ENCODE measurements around the gene RALB. TPM values are rescaled to one million over a fixed set of nuclear protein-coding genes. Genes with fewer than 3 reads are reported as not detected.

RALB gene
- total RNA-seq, 6 experiments from 2014 or later = 60.1 to 72.5 (median 69.2) TPM

DNA sequence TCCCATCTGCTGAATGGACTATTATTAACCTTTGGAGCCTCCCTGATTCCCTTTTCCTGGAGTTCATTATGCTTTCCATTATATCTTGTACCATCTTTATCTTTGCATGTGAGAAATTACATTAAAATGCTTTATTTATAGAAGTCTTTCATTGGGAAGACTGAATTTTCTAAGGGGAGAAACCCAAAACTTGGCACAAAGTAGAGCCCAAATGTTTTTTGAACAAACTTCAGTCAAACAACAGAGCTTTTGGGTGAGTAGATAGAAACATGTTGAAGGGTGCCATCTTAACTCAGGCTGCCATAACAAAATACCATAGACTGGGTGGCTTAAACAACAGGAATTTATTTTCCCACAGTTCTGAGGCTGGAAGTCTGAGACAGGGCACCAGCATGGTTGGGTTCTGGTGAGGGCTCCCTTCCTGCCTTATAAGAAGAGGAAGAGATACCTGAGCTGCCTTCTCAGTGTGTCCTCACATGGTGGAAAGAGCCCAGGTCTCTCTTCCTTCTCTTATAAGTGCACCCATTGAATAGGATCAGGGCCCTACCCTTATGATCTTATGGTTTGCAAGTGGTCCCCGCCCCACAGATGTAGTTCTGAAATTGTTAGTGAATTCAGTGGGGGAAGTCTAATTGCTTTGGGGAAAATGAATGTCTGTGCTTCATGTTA, 19.2 kb downstream of the RALB start:
- TF ChIP-seq, protein P1, sequence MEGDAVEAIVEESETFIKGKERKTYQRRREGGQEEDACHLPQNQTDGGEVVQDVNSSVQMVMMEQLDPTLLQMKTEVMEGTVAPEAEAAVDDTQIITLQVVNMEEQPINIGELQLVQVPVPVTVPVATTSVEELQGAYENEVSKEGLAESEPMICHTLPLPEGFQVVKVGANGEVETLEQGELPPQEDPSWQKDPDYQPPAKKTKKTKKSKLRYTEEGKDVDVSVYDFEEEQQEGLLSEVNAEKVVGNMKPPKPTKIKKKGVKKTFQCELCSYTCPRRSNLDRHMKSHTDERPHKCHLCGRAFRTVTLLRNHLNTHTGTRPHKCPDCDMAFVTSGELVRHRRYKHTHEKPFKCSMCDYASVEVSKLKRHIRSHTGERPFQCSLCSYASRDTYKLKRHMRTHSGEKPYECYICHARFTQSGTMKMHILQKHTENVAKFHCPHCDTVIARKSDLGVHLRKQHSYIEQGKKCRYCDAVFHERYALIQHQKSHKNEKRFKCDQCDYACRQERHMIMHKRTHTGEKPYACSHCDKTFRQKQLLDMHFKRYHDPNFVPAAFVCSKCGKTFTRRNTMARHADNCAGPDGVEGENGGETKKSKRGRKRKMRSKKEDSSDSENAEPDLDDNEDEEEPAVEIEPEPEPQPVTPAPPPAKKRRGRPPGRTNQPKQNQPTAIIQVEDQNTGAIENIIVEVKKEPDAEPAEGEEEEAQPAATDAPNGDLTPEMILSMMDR (IDR thresholded peaks at IDR 0.05) = no peak
- no peak for DNase-seq
- H3K4me1 Mint-ChIP-seq (ENCODE audit: low read depth) = peaks cover 29% of the 10 kb centered on the region
- H3K9me3 Mint-ChIP-seq = no peaks in the 10 kb centered on the region; the same call in 1 of the 2 replicates
- H3K36me3 Mint-ChIP-seq (ENCODE audit: low read depth) = peaks cover 40% of the 10 kb centered on the region
- no peak overlapping the region for H3K4me3 Mint-ChIP-seq
- no peak overlapping the region for H3K27ac Mint-ChIP-seq
- no peaks in the 10 kb centered on the region for H3K27me3 Mint-ChIP-seq (ENCODE audit: insufficient read depth)

DNA sequence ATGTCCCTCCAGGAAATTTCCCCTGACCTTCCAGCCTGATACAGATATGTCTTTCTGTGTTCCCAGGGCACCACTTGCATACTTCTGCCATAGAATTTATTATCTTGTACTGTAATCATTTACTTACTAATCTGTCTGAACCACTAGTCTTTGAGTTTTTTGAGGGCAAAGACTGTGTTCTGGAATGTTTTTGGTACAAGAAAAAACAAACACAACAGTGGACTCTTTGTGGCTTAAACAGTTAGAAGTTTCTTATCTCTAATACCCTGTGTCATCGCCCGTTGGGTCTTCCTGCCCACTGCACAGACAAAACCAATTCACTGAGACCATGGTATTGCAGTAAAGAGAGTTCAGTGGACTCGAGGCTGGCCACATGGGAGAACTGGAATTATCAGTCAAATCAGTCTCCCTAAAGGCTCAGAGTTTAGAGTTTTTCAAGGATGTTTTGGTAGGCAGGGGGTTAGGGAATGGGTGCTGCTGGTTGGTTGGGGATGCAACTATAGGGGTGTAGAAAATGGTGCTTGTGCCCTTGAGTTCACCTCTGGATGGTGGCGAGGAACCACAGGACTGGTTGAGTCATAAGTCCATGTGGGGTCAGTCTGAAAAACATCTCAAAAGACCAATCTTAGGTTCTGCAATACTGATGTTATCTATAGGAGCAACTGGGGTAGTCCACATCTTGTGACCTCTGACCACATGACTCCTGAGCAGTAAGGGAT, 20.3 kb downstream of the RALB start:
- peaks cover 33% of the 10 kb centered on the region for H3K36me3 Mint-ChIP-seq (ENCODE audit: low read depth)
- TF ChIP-seq, protein P1 (IDR thresholded peaks at IDR 0.05) = no peak
- no peaks in the 10 kb centered on the region; the same call in 1 of the 2 replicates for H3K9me3 Mint-ChIP-seq
- no peak overlapping the region for H3K4me3 Mint-ChIP-seq
- no peak for DNase-seq
- no peaks in the 10 kb centered on the region for H3K27me3 Mint-ChIP-seq (ENCODE audit: insufficient read depth)
- peaks cover 24% of the 10 kb centered on the region for H3K4me1 Mint-ChIP-seq (ENCODE audit: low read depth)
- H3K27ac Mint-ChIP-seq = no peak overlapping the region

DNA sequence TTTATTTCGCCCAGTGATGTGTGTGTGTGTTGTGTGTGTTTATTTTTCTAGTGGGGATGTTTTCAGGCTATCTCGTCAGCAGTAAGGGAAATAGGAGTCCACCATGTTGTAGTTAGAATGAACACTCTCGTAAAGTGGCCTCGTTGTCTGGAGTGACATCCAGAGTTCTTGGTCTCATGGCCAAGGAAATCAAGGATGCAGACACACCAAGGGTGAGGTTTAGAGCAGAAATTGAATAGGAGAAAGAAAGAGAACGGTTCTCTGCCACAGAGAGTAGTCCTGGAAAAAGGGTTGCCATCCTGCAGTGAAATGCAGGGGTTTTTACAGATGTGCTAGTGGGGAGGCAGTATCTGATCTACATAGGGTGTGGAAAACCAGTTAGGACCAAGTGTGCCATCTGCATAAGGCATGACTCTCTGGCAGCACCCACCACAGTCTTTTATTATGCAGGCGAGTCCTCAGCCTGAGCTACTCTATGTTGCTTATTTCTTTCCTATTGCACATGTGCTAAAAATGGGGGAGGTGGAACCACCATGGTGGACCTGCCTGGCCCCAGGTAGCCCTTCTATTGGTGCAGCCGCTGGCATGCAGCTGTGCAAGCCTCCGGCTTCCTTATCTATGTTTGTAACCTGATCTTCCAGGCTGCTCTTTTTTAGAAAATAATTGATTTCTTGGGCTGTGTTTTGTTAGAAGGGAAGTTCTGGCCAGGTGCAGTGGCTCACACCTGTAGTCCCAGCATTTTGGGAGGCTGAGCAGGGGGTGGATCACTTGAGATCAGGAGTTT, 23.2 kb downstream of the RALB start:
- H3K27me3 Mint-ChIP-seq (ENCODE audit: insufficient read depth) = no peaks in the 10 kb centered on the region; the same call in 1 of the 2 replicates
- H3K36me3 Mint-ChIP-seq (ENCODE audit: low read depth) = peaks cover 33% of the 10 kb centered on the region
- TF ChIP-seq, protein P1 (IDR thresholded peaks at IDR 0.05) = no peak
- no peak overlapping the region for H3K4me3 Mint-ChIP-seq
- peaks cover 24% of the 10 kb centered on the region for H3K4me1 Mint-ChIP-seq (ENCODE audit: low read depth)
- no peak for DNase-seq
- H3K27ac Mint-ChIP-seq = no peak overlapping the region
- no peaks in the 10 kb centered on the region; the same call in 1 of the 2 replicates for H3K9me3 Mint-ChIP-seq

DNA sequence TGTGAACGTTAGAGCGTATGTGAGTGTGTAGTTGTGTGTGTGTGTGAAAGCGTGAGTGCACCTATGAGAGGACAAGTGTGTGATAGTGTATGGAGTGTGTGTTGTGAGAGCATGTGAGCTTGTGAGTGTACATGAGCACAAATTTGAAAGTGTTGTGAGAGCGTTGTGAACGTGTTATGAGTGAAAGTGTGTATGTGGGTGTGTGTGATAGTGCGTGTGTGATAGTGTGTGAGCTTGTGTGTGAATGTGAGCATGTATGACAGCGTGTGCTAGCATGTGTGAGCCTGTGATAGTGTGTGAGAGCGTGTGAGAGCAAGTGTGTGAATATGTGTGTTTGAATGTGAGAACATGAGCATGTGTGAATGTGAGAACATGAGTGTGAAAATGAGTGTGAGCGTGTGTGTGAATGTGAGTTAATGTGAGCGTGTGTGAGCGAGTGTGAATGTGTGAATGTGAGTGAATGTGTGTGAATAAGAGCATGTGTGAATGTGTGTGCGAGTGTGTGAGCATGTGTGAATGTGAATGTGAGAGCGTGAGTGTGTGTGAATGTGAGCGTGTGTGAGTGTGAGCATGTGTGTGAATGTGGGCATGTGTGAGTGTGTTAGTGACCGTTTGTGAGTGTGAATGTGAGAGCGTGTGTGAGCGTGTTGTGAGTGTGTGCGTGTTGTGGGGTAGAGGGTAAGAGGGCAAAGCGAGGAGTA, 25.0 kb downstream of the RALB start:
- Mint-ChIP-seq H3K36me3 (ENCODE audit: low read depth) (peaks cover 34% of the 10 kb centered on the region), H3K9me3 (no peaks in the 10 kb centered on the region; the same call in 1 of the 2 replicates), H3K4me3 (no peak overlapping the region), H3K4me1 (ENCODE audit: low read depth) (peaks cover 8% of the 10 kb centered on the region), H3K27me3 (ENCODE audit: insufficient read depth) (no peaks in the 10 kb centered on the region; the same call in 1 of the 2 replicates), H3K27ac (no peak overlapping the region)
- TF ChIP-seq, protein P1 (IDR thresholded peaks at IDR 0.05) = no peak
- DNase-seq = no peak

DNA sequence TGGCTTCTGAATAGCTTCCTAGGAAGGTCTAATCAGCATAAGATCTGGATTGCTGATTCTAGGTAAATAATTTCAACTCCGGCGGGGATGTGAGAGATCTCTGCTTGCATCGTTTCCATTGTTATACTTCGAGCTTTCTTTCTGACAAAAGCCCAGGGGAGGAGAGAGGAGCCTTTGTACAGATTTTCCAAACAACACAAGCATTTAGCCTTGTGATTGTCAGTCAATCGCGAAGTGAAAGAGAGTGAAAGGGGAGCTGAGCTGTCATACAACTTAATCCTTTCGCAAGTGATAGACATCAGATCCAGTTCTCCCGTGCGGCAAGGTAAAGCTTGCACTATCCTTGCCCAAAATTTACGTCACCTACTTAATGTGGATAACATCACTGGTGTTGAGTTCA, 26.2 kb downstream of the RALB start:
- no peak for DNase-seq
- Mint-ChIP-seq H3K4me1 (ENCODE audit: low read depth) (peaks cover 12% of the 10 kb centered on the region), H3K4me3 (no peak overlapping the region), H3K9me3 (no peaks in the 10 kb centered on the region; the same call in 1 of the 2 replicates), H3K27me3 (ENCODE audit: insufficient read depth) (no peaks in the 10 kb centered on the region; the same call in 1 of the 2 replicates), H3K27ac (no peak overlapping the region), H3K36me3 (ENCODE audit: low read depth) (peaks cover 34% of the 10 kb centered on the region)
- TF ChIP-seq, protein P1 (IDR thresholded peaks at IDR 0.05) = no peak

All from HFFc6 (cell line).